Prostate gland (tissue), 2 donors: Measurements from ENCODE around the gene NAALADL2.

Experiments
- POLR2A ChIP-seq: fragments of 450-650 bp; IDR thresholded peaks from one replicate; pipeline ENCODE4 v1.6.1; 2016; ENCODE audit warnings: antibody characterized with exemption, mild to moderate bottlenecking
- TF ChIP-seq, protein P1 (sequence below), 4 experiments: fragments of 200-600 bp in 2 of 4; fragments of 450-650 bp in 2 of 4; sonication (generic) in 2 of 4; IDR thresholded peaks; 1 replicate in 3 of 4; 2 replicates in 1 of 4; pipeline ENCODE4 v1.5.1; 2016 to 2019; ENCODE audit warnings: antibody characterized with exemption in 4 of 4, mild to moderate bottlenecking in 2 of 4, moderate library complexity in 2 of 4

DNA sequence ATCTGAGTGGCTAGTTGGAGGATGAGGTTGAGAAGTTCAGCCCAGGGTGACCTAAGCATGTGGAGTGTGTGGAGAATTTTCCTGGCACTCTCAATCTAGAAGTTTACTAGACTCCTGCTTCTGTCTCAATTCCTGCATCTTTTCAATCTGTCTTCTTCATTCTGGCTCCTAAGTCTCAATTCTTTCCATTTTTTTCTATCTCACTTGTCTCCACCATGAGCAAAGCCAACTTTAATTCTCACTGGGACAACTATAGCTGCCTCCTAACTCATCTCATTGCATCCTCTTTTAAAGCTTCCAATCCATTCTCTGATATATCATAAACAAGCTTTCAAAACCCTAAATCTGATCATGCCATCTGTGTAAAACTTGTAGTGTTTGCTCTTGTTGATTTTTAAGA lies 569.3 kb downstream of the NAALADL2 start:
- TF ChIP-seq, protein P1, sequence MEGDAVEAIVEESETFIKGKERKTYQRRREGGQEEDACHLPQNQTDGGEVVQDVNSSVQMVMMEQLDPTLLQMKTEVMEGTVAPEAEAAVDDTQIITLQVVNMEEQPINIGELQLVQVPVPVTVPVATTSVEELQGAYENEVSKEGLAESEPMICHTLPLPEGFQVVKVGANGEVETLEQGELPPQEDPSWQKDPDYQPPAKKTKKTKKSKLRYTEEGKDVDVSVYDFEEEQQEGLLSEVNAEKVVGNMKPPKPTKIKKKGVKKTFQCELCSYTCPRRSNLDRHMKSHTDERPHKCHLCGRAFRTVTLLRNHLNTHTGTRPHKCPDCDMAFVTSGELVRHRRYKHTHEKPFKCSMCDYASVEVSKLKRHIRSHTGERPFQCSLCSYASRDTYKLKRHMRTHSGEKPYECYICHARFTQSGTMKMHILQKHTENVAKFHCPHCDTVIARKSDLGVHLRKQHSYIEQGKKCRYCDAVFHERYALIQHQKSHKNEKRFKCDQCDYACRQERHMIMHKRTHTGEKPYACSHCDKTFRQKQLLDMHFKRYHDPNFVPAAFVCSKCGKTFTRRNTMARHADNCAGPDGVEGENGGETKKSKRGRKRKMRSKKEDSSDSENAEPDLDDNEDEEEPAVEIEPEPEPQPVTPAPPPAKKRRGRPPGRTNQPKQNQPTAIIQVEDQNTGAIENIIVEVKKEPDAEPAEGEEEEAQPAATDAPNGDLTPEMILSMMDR (IDR thresholded peaks at IDR 0.05), result no peak
- no peak for TF ChIP-seq POLR2A
